Right forelimb (tissue), 1 donor: Measurements from ENCODE around the gene DNAAF9.

Experiments used
- DNase-seq: peaks from one replicate; pipeline ENCODE4 v3.0.0-alpha.2; 2018

The DNAAF9 gene

GRCh38 chr20:3409417-3409816, 1.9 kb upstream of the DNAAF9 start:
- DNase-seq = no peak

DNA sequence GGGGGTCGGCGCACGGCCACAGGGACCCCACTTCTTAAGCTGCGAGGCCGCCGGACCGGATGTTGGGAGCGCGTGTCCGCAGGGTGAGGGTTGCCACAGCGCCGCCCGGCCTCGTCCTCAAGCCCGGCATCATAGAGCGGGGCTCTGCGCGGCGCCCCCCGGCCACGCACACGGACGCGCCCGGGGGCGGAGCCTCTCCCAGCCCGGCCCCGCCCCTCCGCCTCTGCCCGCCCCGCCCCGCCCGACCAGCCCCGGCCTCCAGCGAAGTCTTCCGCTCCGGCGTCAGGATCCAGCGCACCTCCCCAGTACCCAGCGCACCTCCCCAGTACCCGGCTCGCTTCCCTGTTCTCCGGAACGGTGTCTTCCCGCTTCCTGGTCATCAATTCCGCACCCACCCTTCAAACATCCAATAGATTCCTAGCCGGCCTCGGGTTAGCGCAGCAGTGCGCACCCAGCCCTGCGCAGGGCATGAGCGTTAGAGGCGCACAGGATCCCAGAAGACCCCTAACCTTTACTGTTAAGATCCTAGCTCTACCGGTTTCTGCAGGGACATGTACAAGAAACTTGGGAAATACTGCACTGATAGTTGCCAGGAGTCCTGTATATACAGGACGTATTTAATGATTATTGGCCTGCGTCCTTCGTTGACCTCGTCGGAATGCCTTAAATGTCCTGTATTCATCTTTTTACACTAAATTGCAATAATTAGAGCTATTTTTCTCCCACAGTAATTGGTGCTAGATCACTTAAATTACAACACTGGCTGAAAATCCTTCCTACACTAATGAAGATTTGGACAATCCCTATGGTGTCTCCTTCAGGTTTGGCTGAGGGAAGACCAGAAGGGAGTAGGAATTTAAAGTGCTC, 535 bp upstream of the DNAAF9 start:
- peak; percentile 88 for DNase-seq

- peak; percentile 61 for DNase-seq
Observed at GRCh38 chr20:3406481-3407039, 909 bp downstream of the DNAAF9 start.

GRCh38 chr20:3405696-3406358, 1.6 kb downstream of the DNAAF9 start:
- no peak for DNase-seq

DNA sequence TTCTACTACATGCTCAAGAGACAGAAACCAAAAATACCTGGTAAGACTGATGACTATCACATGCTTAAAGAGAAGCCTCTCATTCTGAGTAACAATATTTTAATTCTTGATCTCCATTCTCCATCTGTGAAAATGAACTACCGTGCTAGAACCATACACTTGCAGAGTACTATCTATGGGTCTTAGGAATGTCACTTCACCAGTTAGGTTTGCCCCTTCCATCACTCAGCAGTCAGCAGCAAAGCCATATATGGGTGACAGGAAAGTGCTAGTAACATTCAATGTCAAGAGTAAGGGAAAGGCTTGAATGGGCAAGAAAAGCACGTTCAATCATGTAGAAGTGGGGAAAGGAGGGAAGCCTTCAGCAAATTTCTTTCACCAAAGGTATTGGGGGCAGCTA, 2.3 kb downstream of the DNAAF9 start:
- DNase-seq = no peak

- no peak for DNase-seq
Observed at GRCh38 chr20:3404402-3404801, 3.1 kb downstream of the DNAAF9 start.

- DNase-seq = no peak
Observed at GRCh38 chr20:3403741-3404140, 3.7 kb downstream of the DNAAF9 start.

DNA sequence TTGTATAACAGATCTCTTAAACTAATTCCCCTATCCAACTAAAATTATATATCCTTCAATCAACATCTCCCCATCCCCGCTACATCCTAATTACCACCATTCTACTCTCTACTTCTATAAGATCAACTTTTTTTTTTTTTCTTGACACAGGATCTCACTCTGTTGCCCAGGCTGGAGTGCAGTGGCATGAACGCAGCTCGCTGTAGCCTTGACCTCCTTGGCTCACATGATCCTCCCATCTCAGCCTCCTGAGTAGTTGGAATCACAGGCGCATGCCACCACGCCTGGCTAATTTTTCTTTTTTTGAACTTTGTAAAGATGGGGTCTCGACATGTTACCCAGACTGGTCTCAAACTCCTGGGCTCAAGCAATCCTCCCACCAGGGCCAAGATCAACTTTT, 5.0 kb downstream of the DNAAF9 start:
- DNase-seq = no peak

DNA sequence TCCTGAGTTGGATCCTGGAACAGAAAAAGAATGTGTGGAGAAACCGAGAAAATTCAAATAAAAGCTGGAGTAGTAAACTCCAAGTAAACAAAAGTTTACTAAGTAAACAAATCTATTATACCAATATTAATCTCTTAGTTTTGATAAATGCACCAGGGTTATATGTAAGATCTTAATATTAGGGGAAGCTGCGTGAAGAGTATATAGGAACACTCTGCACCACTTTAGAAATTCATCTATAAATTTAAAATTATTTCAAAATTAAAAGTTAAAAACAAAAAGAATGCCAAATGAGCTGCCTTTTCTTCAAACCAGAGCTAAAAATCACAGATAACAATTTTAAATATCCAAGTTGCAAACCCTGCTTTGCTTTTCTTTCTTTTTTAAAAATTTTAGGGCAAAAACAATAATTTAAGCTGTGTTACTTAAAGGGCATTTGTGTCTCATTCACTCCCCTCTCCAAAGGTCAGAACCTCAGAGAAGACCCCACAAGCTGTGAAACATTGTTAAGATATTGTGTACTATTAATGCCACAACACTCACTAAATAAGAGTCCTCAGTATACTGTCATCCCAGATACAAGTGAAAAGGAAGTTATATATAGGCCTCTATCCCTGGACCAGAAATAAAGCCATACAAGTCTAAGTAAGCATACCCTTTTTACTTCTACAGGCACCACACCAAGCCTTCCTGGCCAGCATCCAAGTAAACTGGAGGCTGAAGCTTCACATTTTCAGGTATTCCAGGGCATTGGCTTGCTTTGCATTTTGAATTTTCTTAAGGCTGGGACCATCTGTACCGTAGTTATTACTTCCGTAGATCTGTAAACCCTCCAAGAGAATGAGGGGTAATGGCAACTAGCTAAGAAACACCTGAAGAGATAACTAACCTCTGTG, 7.0 kb downstream of the DNAAF9 start:
- no peak for DNase-seq

DNA sequence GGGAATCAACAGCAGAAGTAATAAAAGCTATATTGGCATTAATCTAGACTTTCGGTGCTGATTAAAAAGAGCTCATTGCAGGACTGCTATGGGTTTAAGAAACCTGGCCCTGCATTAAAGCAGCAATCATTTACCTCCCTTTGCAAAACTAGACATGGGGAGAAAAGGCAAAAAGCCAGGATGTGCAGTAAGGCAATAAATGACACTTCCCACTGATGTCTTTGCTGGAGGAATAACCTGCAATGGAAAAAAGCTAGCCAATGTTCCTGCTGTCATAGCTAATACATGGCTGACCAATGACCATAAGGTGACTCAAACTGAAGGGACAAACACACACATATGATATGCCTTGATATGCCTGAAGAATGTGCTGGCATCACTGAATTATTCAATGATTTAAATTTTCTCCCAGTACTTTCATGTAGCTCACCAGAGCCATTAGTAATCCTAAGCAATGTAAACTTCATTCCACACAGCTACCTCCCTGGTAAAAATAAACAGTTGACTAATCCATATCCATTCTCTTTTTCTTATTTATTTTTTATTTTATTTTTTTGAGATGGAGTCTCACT, 8.7 kb downstream of the DNAAF9 start:
- no peak for DNase-seq

DNA sequence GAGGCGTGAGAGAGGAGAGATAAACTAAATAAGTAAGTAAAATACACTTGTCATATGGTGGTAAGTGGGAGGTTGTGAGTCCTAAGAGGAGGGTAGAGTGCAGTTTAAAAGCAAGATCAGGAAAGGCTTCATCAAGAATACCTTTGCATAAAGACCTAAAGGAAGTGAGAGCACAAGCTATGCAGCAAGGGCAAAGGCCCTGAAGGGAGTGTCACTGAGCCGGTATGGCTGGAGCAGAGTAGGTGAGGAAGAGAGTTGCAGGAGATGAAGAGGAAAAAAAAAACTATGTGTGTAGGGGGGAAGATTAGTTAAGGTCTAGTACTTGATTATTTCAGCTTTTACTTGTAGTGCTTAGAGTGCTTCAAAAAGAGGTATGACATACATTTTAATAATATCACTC, 11.0 kb downstream of the DNAAF9 start:
- no peak for DNase-seq

DNA sequence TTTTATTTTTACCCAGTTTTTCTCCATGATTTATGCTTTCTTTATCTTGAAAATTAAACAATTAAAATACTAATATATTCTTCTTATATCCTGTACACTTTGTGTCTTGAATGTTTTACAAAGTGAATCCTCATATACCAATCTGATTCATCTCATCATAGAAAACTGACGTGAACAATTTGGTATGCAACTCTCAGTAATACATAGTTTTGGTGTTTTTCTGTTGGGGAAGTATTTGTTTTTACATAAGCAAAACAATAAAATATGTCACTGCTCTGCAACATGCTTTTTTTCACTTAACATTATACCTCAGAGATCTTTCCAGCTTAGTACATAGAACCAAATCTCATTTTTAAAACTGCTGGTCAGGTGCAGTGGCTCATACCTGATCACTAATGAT, 14.7 kb downstream of the DNAAF9 start:
- no peak for DNase-seq

DNA sequence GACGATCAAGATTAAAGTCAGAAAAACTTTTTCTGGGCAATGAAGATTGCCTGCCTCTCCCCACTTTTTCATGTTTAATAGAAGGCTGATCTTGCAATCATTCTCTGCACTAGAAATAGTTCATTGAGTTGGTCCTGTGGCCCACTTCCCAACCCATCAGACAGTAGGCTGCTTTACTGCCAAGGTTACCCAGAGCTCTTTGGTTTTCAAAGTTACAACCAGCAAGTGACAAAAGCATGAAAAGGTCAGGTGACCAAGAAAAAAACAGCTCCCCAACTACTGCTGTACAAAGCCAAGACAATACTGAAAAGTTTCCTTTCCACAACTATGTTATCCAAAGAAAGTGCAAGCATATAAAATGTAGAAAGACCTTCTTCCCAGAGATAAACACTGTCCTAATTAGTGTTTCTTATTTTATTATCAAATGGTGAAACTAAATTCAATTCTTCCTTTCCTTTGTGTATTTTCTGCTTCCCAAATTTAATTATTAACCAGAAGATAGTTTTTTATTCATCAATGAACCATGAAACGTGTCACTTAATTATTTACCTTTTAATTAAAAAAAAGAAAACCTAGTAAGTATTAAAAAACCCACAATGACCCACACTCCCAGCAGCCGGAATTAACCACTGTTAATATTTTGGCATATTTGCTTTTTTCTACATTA, 16.6 kb downstream of the DNAAF9 start:
- DNase-seq = no peak

DNA sequence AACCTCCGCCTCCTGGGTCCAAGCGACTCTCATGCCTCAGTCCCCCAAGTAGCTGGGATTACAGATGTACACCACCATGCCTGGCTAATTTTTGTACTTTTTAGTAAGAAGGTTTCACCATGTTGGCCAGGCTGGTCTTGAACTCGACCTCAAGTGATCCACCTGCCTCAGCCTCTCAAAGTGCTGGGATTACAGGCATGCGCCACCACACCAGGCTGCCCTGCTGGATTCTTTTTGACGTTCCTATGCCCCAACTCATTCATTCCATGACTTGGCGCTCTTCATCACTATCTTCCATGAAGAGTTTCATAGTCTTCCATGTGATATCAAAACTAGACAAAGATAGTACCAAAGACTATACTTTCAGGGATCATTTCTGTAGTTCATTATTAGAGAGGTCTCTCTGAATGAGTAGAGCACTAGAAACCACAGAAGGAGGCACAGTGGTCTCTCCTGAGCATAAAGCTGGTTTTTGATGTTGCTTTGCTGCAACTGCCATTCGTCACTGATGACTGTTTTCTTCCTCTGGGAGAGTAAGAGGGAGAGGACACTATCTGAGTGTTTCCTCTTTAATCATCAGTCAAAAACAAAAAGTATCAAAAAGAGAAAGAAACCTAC, 23.5 kb downstream of the DNAAF9 start:
- no peak for DNase-seq

GRCh38 chr20:3382836-3383235, 24.6 kb downstream of the DNAAF9 start:
- no peak for DNase-seq

DNA sequence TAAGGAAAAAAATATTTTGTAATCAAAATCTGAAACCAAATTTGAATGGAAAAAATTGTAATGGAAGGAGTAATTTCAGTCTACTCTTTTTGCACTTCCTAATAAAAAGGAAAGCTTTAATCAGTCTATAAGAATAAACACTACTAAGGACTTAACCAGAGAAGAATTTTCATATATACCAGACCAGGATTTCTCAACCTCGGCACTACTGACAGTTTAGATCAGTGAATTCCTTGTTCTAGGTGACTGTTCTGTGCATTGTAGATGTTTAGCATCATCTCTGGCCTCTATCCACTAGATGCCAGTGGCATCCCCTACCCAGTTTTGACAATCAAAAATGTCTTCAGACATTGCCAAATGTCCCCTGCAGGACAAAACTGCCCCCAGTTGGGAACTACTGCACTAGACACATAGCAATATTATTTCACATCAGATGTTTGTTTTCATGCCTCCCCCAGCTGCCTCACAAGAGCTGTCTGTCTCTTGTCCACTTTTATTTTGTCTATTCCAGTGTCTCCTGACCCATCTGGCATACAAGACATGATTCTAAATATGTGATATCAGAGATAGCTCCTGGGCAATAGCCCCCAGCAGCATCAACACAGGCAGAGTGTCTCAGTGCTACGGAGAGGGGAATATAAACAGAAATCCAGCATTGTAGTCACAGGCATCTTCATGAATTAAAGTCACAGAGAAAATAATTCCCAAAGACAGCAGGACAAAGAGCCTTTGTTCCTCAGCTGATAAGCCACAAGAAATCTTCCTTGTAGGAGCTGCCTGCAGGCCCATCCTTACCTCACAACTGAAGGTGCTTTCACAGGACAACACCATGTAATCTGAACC, 27.0 kb downstream of the DNAAF9 start:
- DNase-seq = no peak

- no peak for DNase-seq
Observed at GRCh38 chr20:3378138-3378537, 29.3 kb downstream of the DNAAF9 start.

- no peak for DNase-seq
Observed at GRCh38 chr20:3377644-3378043, 29.8 kb downstream of the DNAAF9 start.

DNA sequence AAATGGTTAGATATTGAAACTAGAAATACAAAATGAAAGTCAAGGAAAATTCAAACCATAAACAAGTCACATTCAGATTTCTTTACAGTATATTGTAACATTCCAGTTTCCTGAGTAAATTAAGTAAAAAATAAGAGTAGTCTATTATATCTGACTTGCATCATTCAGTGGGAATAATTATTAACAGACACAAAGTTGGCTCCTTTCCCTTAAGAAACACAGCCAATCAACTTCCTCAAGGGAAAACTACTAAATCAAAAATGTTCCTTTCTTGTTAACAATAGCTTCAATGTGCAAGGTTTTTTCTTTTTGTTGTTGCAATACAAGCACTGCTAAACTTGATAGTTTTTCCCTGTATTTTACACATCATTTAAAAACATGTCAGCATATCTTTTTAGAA, 33.2 kb downstream of the DNAAF9 start:
- DNase-seq = no peak

DNA sequence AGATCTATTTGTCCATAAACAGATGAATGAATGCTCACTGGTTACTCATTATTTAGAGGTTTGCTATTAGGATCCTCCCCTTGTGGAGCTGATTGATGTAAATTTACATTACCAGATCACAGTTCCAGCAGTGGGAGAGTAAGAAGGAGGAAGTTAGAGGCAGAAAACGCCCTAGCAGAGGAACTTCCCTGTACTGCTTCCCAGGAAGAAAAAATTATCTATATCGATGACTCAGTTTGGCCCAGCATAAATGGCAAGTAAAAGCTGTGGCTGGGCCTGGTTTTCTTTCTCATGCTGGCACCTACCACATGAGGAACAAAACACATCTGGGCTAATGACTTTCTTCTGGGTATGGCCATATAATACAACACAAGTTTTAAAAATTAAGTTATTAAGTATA, 35.7 kb downstream of the DNAAF9 start:
- no peak for DNase-seq

GRCh38 chr20:3367089-3367488, 40.4 kb downstream of the DNAAF9 start:
- DNase-seq = no peak
